Suppressor macrophage (primary cell): ENCODE data around the gene HECW1.
"Not testable (repeated sequence)": the region's sequence is repeated elsewhere in the genome, so short reads cannot be mapped to it uniquely, and the experiment has no call there.

Source experiments
- DNase-seq, 4 experiments: peaks; one replicate each; pipeline ENCODE4 v3.0.0-alpha.2; 2020 to 2022
- total RNA-seq, 17 experiments: gene quantifications; one replicate each; lab custom pipeline; 2026; ENCODE audit warnings: mixed read lengths in 6 of 17, inconsistent platforms in 3 of 17; lab: John Stamatoyannopoulos, UW

Gene HECW1
- total RNA-seq, result 0 to 6.4 (median 0) reads per million in 17 experiments

DNA sequence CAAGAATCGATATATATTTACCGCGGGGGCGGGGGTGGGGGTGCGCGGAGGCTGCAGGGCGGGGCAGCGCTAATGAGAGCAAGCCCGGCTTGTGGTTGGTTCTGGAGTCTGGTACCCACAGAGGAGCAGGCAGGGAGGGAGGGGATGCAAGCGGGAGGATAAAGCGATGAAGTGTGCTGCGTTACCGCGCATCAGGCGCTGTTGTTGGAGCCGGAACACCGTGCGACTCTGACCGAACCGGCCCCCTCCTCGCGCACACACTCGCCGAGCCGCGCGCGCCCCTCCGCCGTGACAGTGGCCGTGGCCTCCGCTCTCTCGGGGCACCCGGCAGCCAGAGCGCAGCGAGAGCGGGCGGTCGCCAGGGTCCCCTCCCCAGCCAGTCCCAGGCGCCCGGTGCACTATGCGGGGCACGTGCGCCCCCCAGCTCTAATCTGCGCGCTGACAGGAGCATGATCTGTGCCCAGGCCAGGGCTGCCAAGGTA lies at the start of gene HECW1:
Gene HECW1, plus strand, starts transcription at position 189 of the 482 bp plus-strand sequence. CDS start 131,259 bp downstream, outside the sequence.
- DNase-seq, result no peak

GRCh38 chr7:43071604-43072003 lies 40.8 kb upstream of the HECW1 start:
- peak; percentile 19 to 58 (median 41) for DNase-seq

GRCh38 chr7:43072530-43072929 lies 39.9 kb upstream of the HECW1 start:
- DNase-seq, result no peak

GRCh38 chr7:43073811-43074210 lies 38.6 kb upstream of the HECW1 start:
- not testable (repeated sequence) for DNase-seq

DNA sequence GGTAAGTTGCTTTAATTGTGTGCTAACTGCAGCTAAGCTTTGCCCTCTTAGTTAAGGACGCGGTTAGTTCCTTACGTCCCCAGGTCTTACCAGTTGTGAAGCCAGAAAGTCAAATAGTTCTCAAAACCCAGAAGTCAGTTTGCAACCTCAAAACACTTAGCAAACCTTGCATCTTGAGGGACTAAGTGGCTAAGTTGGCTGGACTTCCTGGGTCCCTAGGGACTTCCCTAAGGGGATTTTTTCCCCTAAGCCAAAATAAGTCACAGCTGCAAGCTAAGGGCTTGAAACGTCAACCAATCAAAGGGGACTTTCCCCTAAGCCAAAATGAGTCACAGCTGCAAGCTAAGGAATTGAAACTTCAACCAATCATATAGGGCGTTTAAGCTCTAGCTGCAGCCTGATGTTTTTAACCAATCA lies 36.2 kb upstream of the HECW1 start:
- peak; percentile 2 to 38 (median 28) for DNase-seq

DNA sequence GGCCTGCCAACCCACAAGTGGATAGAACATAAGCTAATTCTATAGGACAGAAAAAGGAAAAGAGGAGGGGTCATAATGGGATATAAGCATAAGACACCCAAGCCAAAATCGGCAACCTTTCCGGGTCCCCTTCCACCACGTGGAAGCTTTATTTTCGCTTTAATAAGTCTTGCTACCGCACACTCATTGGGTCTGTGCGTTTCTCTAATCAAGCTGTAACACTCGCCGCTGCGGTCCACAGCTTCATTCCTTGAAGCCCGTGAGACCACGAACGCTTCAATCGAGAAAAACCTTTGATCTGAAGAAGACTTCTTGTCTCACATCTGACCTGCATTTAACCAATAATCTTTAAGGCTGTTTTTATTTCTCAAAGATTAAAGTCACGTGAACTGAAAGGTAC lies 35.8 kb upstream of the HECW1 start:
- no peak for DNase-seq

DNA sequence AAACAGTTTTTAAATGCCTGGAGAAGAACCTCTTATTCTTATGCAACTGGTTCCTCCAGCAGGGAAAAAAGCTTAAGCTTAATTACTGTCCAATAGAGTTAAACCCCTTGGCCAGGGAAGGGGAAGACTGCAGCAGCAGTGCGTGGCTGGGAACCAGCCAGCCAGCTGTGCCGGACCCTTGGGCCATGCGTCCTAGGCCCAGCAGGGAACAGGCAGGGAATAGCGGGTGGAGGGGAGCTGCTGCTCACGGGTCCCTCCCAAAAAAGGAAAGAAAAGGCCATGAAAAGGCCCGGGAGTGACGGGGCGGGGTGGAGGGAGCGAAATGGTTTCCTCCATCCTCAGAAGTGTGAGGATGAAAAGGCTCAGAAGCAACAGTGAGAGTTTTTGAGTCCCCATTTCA lies 35.2 kb upstream of the HECW1 start:
- DNase-seq, result no peak

GRCh38 chr7:43077732-43078391 lies 34.6 kb upstream of the HECW1 start:
- DNase-seq, result no peak

GRCh38 chr7:43078794-43079193 lies 33.7 kb upstream of the HECW1 start:
- no peak for DNase-seq

DNA sequence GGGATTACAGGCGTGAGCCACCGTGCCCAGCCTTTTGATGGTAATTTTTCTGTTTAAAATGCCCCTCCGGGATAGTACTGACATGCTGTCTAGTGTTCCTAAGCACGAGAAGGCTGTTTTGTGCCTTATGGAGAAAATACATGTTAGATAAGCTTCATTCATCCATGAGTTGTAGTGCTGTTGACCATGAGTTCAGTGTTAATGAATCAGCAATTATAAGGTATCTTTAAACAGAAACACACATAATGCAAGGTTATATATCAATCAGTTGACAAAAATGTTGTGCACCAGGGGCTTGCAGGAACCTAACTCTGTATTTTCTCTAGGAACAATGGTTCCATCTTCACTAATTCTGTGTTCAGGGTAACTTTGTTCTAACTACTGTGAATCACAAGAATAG lies 30.8 kb upstream of the HECW1 start:
- no peak for DNase-seq

GRCh38 chr7:43083106-43083505 lies 29.3 kb upstream of the HECW1 start:
- no peak for DNase-seq

DNA sequence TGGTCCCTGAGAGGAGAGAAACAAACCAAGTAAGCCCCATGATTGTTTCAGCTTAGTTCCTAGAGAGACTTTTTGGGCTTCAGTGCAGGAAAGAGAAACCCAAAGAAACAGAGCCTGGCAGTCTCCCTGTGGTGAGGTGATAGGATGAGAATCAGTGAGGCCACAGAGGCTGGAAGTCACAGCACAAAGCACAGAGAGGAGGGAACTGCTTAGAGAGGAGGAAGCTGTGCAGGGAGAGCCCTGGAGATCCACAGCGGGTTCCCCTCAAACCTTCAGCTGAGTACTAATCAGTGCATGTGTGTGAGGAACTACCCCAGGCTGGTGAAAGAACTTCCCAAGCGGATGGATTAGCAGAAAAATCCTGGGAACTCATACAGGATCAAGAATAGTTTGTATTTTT lies 27.4 kb upstream of the HECW1 start:
- DNase-seq, result no peak

- no peak for DNase-seq
These were observed 26.5 kb upstream of the HECW1 start for GRCh38 chr7:43085992-43086391.

- DNase-seq, result no peak
These were observed 19.6 kb upstream of the HECW1 start for GRCh38 chr7:43092819-43093218.

DNA sequence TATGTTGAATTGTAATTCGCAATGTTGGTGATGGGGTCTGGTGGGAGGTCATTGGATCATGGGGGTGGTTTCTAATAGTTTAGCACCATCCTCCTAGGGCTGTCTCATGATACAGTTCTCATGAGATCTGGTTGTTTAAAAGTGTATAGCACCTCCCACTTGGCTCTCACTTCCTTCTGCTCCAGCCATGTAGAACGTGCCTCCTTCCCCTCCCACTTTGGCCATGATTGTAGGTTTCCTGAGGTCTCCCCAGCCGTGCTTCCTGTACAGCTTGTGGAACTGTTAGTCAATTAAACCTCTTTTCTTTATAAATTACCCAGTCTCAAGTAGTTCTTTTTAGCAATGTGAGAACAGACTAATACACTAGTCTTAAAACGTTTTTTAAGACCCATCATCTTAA lies 15.6 kb upstream of the HECW1 start:
- DNase-seq, result no peak

- no peak for DNase-seq
These were observed 12.7 kb upstream of the HECW1 start for GRCh38 chr7:43099750-43100149.

- no peak for DNase-seq
These were observed 7.5 kb upstream of the HECW1 start for GRCh38 chr7:43104874-43105520.

DNA sequence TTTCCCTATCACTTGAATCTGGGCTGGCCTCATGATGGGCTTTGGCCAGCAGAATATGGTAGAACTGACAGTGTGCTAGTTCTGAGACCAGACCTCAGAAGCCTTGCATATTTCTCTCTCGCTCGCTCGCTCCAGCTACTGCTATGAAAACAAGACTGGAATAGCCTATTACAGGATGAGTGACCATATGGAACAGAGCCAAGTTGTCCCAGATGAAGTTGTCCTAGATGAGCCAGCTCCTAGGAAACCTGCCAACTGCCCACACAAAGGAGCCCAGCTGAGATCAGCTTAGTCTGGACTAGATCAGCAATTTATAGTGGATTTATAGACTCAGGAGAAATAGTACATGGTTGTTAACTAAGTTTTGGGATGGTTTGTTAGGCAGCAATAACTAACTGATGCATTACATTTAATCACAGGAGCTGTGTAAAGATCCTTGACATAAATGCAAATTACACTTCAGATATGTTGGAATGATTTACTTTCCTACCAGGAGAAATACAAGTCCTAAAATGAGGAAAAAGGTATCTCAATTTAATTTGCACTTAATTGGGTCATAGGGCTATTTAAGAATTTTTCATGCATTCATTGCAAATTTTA lies 6.8 kb upstream of the HECW1 start:
- no peak for DNase-seq

DNA sequence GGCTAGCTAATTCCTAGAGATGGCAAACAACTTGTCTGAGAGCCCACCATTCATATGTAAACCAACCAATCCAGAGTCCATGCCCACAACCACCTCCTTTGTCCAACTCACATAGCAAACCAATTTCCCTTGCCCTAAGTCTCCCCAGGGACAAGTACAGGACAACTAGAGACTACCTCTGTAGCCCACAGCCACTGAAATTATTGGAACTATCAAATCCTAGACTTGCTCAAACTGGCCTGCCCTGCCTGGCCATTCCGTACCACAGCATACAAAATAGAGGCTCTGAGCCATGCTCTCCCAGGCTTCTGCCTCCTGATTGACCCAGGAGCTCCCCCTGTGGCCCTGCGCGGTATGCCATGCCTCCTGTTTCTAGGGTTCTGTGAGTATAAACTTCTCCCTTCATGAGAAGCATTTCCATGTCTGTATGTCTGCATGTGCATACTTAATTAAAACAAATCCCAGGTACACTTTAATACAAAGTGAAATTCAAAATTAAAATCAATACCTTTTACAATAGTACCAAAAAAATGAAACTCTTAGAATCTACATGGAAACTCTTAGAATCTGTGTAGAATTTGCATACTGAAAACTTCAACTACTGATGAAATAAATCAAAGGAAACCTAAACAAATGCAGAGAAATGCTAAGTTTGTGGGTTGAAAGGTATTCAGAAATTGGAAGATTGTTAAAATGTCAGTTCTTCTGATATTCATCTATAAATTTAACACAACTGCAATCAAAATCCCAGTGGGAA lies 4.0 kb upstream of the HECW1 start:
- DNase-seq, result peak; percentile 62 to 83 (median 77)

GRCh38 chr7:43110791-43111535 lies 1.5 kb upstream of the HECW1 start:
- no peak for DNase-seq

GRCh38 chr7:43111630-43112458 lies 603 bp upstream of the HECW1 start:
- DNase-seq, result no peak
